GM08714 (cell line): Measurements from ENCODE around the gene ADAMTS15.

Source experiments
- H3K4me3 ChIP-seq: fragments of 200-500 bp; sonication (Bioruptor generic); 2 replicates; pipeline ENCODE4 v1.5.1; 2014; ENCODE audit warnings: mild to moderate bottlenecking, low read length, inconsistent platforms
- ZNF274 ChIP-seq: IDR thresholded peaks from 2 replicates; pipeline ENCODE4 v1.6.1; 2012; ENCODE audit warnings: mild to moderate bottlenecking, low read depth, low read length

Gene ADAMTS15, protein sequence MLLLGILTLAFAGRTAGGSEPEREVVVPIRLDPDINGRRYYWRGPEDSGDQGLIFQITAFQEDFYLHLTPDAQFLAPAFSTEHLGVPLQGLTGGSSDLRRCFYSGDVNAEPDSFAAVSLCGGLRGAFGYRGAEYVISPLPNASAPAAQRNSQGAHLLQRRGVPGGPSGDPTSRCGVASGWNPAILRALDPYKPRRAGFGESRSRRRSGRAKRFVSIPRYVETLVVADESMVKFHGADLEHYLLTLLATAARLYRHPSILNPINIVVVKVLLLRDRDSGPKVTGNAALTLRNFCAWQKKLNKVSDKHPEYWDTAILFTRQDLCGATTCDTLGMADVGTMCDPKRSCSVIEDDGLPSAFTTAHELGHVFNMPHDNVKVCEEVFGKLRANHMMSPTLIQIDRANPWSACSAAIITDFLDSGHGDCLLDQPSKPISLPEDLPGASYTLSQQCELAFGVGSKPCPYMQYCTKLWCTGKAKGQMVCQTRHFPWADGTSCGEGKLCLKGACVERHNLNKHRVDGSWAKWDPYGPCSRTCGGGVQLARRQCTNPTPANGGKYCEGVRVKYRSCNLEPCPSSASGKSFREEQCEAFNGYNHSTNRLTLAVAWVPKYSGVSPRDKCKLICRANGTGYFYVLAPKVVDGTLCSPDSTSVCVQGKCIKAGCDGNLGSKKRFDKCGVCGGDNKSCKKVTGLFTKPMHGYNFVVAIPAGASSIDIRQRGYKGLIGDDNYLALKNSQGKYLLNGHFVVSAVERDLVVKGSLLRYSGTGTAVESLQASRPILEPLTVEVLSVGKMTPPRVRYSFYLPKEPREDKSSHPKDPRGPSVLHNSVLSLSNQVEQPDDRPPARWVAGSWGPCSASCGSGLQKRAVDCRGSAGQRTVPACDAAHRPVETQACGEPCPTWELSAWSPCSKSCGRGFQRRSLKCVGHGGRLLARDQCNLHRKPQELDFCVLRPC

DNA sequence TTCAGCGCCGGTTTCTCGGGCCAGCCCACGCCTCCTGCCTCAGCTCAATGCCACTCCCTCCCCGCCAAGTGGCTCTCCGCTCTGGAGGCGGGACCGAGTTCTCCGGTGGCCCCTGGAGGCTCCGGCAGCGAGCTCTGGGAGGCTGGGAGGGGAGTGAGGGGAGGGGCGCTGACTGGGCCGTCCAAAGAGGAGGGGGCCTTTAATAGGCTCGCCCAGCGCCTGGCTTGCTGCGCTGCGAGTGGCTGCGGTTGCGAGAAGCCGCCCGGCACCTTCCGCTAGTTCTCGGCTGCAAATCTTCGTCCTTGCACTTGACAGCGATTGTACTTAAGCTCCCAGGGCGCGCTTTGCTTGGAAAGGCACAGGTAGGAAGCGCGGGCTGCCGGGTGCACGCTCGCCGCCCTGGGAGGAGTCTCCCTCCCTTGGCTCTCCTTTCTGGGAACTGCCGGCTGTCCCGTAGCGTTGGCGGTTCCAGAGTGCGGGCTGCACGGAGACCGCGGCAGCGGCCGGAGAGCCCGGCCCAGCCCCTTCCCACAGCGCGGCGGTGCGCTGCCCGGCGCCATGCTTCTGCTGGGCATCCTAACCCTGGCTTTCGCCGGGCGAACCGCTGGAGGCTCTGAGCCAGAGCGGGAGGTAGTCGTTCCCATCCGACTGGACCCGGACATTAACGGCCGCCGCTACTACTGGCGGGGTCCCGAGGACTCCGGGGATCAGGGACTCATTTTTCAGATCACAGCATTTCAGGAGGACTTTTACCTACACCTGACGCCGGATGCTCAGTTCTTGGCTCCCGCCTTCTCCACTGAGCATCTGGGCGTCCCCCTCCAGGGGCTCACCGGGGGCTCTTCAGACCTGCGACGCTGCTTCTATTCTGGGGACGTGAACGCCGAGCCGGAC is at the start of gene ADAMTS15:
Gene ADAMTS15 (plus strand): TSS at position 230 of the 894 bp plus-strand sequence. CDS start 329 bp downstream, at position 559.
- no peak for TF ChIP-seq ZNF274
- no peak within 1 kb of the TSS for H3K4me3 ChIP-seq

DNA sequence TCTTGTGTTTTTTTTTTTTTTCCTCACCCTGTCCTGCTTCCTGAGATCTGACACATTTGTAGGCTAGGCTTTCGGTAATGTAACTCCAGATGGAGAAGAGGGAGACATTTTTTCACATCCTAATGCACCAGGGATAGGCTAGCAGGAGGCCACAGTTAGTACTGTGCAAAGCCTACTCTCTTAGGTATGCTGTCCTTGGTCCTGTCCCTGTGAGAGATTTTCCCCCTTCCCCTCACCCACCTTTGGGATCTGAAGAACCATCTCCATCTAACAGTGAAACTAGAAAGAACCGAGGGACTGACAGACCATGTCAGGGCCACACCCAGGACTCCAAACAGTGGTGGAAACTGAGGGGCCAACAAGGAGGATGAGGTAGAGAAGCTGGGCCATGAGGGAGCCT is 49.2 kb upstream of the ADAMTS15 start:
- no peak overlapping the region for H3K4me3 ChIP-seq
- no peak for TF ChIP-seq ZNF274

DNA sequence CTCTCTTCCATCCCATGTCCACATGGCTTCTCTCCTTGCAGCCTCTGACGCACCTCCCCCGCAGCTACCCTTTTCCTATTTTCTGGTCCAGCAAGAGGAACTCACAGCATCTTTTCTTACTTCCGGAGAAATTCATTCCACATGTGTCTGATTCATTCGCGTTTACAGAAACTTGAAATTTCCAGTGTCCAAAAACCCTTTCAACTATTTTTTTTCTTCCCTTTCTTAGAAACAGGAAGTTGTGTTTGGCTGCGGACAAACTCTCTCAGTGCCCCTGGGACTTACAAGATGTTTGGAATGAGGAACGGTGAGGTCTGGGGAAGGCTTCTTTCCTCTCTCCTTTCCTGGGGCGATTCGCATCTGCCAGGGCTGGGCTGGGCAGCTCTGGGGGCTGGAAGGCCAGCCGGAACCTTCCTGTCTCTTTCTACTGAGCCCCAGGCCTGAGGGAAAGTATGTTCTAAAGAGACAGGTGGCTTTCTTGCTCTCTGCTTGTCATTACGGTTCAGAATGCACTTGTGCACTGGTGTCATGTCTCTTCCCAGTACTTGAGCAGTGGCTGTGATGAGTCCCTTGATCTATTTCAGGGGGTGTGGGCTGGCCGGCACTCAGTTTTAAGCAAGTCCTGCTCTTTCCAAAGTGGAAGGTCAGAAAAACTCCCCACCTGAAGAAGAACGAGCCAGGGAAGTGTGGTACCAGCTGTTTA is 47.5 kb upstream of the ADAMTS15 start:
- no peak for TF ChIP-seq ZNF274
- H3K4me3 ChIP-seq, result no peak overlapping the region

DNA sequence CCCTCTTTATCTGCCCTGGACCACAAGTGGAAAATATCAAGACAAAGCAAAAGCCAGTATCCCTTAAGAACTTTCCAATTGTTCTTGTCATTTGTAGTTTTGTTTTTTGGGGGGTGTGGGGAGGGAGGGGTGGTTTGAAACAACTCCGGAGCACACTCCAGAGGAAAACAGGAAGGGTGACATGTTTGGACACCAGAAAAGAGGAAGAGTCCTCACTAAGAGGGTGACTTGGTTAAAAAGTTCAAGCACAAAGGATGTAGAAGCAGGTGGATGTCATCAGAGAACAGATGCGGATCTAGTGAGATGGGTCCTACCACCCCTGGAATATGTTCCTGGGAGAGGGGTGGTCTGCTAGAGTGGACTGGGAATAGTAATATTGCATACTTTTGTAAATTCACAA is 45.9 kb upstream of the ADAMTS15 start:
- TF ChIP-seq ZNF274, result no peak
- no peak overlapping the region for H3K4me3 ChIP-seq

DNA sequence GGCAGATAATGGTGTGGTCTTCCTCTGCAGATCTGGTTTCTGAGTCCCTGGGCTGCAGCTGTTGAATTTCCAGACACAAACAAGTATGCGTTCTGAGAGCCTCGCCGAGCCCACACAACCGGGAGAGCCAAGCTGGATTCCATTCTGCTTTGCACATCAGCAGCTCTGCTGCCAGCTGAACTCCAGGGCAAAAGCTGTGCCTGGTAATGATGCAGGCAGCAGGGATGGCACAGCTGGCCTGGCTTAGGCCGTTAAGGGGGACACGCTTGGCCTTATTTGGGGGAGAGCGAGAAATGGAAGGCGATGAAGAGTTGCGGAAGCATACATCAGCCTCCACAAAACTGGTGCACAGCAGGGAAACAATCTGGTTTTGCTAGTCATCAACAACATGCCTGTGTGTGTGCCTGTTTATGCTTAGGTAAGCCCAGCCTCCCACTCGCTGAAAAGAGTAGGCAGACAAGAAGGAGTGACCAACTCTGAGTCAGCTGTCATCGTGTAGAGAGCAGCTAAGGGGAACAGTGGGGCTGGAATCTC is 45.1 kb upstream of the ADAMTS15 start:
- TF ChIP-seq ZNF274, result no peak
- H3K4me3 ChIP-seq, result no peak overlapping the region

DNA sequence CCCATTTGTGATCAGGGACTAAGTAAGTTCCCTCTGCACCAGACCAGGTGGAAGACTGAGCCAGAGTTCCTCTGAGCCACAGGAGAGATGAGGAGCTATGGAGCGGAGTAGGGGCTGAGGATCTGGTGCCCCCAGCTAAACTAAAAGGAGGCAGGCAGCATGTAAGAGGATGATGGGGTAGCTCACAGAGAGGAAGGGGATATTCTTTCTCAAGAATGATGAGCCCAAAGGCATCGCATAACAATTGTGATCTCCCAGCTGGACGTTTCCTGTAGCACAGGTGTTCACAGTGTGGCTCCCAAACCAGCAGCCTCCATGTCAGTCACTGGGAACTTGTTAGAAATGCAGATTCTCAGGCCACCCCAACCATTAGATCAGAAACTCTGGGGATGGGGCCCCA is 44.5 kb upstream of the ADAMTS15 start:
- no peak for TF ChIP-seq ZNF274
- no peak overlapping the region for H3K4me3 ChIP-seq

DNA sequence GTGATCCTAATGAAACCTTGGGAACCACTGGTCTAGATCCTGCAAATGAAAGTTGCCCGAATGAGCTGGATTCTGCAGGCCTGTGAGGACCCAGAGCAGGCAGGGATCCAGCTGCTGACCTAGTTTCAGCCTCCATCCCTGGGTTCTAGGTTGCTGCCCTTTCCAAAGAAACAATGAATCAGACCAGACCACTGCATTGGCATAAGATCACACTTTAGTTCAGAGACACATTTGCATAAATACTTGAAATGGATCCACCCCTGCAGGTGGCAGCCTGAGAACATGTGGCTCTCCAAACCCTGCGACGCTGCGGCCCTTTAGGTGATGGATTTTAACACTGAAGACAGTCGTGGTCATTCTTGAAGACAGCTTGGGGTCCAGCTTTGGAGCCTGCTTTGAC is 43.7 kb upstream of the ADAMTS15 start:
- TF ChIP-seq ZNF274, result no peak

DNA sequence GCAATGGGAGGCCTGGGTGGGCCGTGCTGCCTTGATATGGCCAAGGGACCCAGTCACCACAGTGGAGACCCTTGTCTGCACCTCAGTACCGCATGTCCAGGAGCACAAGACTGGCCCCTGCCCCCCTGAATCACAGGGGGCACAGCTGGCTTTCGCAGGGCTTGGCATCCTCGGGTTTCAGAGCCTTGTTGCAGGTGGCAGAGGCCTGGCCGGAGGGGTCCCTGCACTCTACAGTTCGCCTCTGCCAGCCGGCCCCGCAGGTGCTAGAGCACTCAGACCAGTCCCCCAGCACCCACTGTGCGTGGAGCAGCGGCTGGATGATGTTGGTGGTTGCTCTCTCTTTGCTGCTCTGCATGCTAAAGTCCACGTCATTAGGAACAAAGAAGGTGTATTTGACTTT is 43.0 kb upstream of the ADAMTS15 start:
- TF ChIP-seq ZNF274, result no peak
- H3K4me3 ChIP-seq, result no peak overlapping the region

More for the DNA sequence above, 43.7 kb upstream of the ADAMTS15 start:
- no peak overlapping the region for H3K4me3 ChIP-seq

DNA sequence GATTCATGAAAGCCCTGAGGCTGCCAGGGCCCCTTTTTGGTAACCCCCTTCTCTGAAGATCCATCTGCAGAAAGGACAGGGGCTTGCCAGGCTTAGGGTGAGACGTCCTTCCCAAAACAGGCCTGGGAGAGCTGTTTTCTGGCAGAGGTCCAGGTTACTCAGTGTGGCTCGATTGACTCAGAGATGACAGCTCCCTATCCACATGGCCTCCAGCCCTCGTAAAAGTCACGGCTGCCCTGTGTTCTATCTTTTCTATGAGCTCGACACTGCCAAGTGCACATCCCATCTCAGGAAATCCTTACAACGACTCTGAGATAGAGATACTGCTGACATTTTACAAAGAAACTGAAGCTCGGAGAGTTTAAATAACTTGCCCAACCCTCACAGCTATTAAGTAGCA is 40.5 kb upstream of the ADAMTS15 start:
- no peak overlapping the region for H3K4me3 ChIP-seq
- no peak for TF ChIP-seq ZNF274

DNA sequence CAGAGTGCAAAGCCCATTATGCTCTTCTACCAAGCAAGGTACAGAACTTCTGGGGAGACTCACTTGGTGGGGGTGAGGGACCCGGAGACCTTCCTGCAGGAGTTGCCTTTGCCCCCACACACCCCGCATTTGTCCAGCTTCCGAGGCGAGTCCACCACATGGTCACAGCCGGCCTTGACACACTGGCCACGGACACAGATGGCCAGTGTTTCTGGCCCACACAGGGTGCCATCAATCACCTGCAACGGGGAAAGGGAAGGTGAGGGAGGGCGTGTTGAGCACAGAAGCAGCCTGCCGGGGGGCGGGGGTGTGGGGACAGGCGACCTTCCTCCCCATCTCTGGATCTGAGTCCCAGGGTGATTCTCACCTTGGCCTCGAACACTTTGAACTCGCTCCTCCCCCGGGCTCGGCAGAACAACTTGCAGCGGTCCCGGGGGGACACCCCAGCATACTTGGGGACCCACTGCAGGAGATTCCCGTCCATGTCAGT is 40.0 kb upstream of the ADAMTS15 start:
- no peak overlapping the region for H3K4me3 ChIP-seq
- TF ChIP-seq ZNF274, result no peak

DNA sequence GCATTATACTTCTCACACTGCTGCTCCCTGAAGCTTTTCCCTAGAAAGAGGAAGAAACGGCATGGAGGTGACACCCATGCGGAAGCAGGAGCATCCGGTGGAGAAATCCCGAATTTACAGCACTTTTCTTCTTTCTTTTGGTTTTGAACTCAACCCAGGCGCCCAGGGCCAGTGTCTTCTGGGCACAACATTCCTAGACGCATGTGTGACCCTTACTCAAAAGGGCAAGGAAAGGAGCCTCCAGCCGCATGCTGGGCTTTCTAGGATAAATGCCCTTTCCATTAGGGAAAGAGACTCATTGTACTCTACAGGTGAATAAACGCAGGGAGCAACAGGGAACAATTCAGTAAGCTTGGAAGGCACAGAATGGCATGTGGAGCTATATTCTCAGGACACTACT is 39.5 kb upstream of the ADAMTS15 start:
- no peak for TF ChIP-seq ZNF274
- no peak overlapping the region for H3K4me3 ChIP-seq

DNA sequence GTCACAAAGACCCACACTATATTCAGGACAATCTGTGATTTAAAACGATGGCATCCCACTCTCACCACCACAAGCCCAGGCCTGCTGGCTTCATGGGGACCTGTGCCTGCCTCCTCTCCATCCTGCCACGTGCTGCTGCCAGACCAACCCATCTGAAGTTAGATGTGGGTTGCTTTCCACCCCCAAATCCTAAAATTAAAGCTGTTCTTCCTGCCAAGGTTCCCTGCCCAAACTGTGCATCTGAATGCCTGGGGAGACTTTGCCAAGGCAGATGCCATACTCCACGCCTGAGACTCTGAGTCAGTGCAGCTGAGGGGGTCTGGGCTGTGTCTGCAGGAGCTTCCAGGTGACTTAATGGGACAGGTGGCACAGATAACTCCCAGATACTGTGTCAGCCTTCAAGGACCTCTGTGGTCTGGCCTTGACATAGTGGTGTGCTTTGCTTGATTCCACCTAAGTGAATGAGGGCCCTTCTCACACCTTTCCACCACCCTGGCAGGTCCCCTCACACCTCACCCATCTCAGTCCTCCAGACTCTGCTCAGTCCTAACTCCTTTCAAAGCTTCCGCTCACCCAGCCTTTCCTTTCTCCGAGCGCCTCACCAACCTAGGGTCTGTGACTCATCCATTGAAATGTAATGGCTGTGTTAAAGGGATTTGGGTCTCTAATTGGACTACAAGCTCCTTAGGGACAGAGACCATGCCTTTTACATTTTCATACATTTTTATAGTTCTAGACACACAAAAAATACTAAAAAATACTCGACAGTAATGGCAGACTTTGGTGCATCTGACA is 38.7 kb upstream of the ADAMTS15 start:
- H3K4me3 ChIP-seq, result no peak overlapping the region
- no peak for TF ChIP-seq ZNF274

DNA sequence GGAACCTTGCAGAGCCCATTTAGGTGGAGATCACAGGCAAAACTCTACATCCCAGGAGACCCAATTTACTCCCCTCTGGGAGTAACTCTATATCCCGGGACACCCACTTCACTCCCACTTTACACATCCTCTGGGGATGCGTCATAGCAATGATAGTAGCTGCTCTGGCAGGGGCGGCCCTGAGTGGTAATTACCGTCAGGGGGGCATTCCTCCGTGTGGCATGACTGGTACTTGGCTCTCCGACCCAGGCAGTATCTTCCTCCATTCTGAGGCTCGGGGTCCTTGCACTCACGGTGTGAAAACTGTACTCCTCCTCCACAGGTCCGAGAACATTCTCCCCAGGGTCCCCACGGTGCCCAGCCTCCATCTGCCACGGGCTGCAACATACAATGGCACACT is 37.2 kb upstream of the ADAMTS15 start:
- no peak overlapping the region for H3K4me3 ChIP-seq
- TF ChIP-seq ZNF274, result no peak
